ENCODE results near the gene PYROXD2. TPM values are rescaled to one million over a fixed set of nuclear protein-coding genes. Genes with fewer than 3 reads are reported as not detected.

Gene PYROXD2
- polyA plus RNA-seq, 1 donor from 2014 or later = 0.11 TPM

- H3K27ac ChIP-seq (ENCODE audit: low read length) = no peak overlapping the region
These were observed 53.6 kb downstream of the PYROXD2 start for GRCh38 chr10:98361131-98362025.

GRCh38 chr10:98357194-98357822 lies 57.7 kb downstream of the PYROXD2 start:
- Histone ChIP-seq H2AFZ (ENCODE audit: low read depth, low read length) (no peak overlapping the region), H3K9ac (ENCODE audit: low read length) (no peak overlapping the region), H3K4me3 (ENCODE audit: low read length) (no peak overlapping the region), H3K36me3 (ENCODE audit: insufficient read depth, low read length) (no peaks in the 10 kb centered on the region), H3K9me2 (ENCODE audit: insufficient read depth, low read length) (no peaks in the 10 kb centered on the region), H3K27ac (ENCODE audit: low read length) (no peak overlapping the region), H3K9me3 (ENCODE audit: low read length) (no peaks in the 10 kb centered on the region), H3K27me3 (ENCODE audit: insufficient read depth, low read depth, low read length) (no peaks in the 10 kb centered on the region), H3F3A (ENCODE audit: insufficient read depth, low read length, poor library complexity, severe bottlenecking) (no peaks in the 10 kb centered on the region), H4K20me1 (ENCODE audit: insufficient read depth) (no peaks in the 10 kb centered on the region), H3K79me2 (replicated peaks; ENCODE audit: insufficient read depth, low read length) (no peaks in the 10 kb centered on the region), H3K4me2 (ENCODE audit: low read length) (no peak overlapping the region)
- peak; percentile 9 for TF ChIP-seq POLR2AphosphoS5 (IDR thresholded peaks at IDR 0.05)
- no peak for TF ChIP-seq EZH2 (IDR thresholded peaks at IDR 0.05; ENCODE audit: borderline replicate concordance, insufficient read depth, low read length, poor library complexity, severe bottlenecking)
- no peak for TF ChIP-seq REST (IDR thresholded peaks at IDR 0.05; ENCODE audit: borderline replicate concordance)

More at GRCh38 chr10:98361131-98362025, 53.6 kb downstream of the PYROXD2 start:
- Histone ChIP-seq H3K4me2 (ENCODE audit: low read length) (no peak overlapping the region), H3K36me3 (ENCODE audit: insufficient read depth, low read length) (no peaks in the 10 kb centered on the region), H3K79me2 (replicated peaks; ENCODE audit: insufficient read depth, low read length) (no peaks in the 10 kb centered on the region), H3K9me3 (ENCODE audit: low read length) (no peaks in the 10 kb centered on the region), H3F3A (ENCODE audit: insufficient read depth, low read length, poor library complexity, severe bottlenecking) (no peaks in the 10 kb centered on the region), H3K27me3 (ENCODE audit: insufficient read depth, low read depth, low read length) (no peaks in the 10 kb centered on the region), H3K9ac (ENCODE audit: low read length) (no peak overlapping the region), H2AFZ (ENCODE audit: low read depth, low read length) (no peak overlapping the region), H3K9me2 (ENCODE audit: insufficient read depth, low read length) (no peaks in the 10 kb centered on the region), H3K4me3 (ENCODE audit: low read length) (no peak overlapping the region), H4K20me1 (ENCODE audit: insufficient read depth) (no peaks in the 10 kb centered on the region)
- TF ChIP-seq POLR2AphosphoS5 (IDR thresholded peaks at IDR 0.05) (no peak), EZH2 (IDR thresholded peaks at IDR 0.05; ENCODE audit: borderline replicate concordance, insufficient read depth, low read length, poor library complexity, severe bottlenecking) (no peak), CTCF (IDR thresholded peaks at IDR 0.05; ENCODE audit: poor library complexity, severe bottlenecking) (no peak)

- H4K20me1 ChIP-seq (ENCODE audit: insufficient read depth) = no peaks in the 10 kb centered on the region
- H3K9ac ChIP-seq (ENCODE audit: low read length) = no peak overlapping the region
- H3K4me3 ChIP-seq (ENCODE audit: low read length) = no peak overlapping the region
- no peak overlapping the region for H2AFZ ChIP-seq (ENCODE audit: low read depth, low read length)
- no peaks in the 10 kb centered on the region for H3F3A ChIP-seq (ENCODE audit: insufficient read depth, low read length, poor library complexity, severe bottlenecking)
- no peaks in the 10 kb centered on the region for H3K27me3 ChIP-seq (ENCODE audit: insufficient read depth, low read depth, low read length)
- no peaks in the 10 kb centered on the region for H3K79me2 ChIP-seq (replicated peaks; ENCODE audit: insufficient read depth, low read length)
- no peak overlapping the region for H3K4me2 ChIP-seq (ENCODE audit: low read length)
- no peaks in the 10 kb centered on the region for H3K9me2 ChIP-seq (ENCODE audit: insufficient read depth, low read length)
- H3K27ac ChIP-seq (ENCODE audit: low read length) = no peak overlapping the region
- no peaks in the 10 kb centered on the region for H3K36me3 ChIP-seq (ENCODE audit: insufficient read depth, low read length)
- H3K9me3 ChIP-seq (ENCODE audit: low read length) = no peaks in the 10 kb centered on the region
- TF ChIP-seq TAF1 (IDR thresholded peaks at IDR 0.05; ENCODE audit: low read depth) = no peak
- TF ChIP-seq REST (IDR thresholded peaks at IDR 0.05; ENCODE audit: borderline replicate concordance) = no peak
- TF ChIP-seq POLR2AphosphoS5 (IDR thresholded peaks at IDR 0.05) = no peak
- TF ChIP-seq EP300 (conservative IDR thresholded peaks at IDR 0.05; ENCODE audit: poor library complexity, severe bottlenecking) = no peak
- no peak for TF ChIP-seq SMC3 (conservative IDR thresholded peaks at IDR 0.05; ENCODE audit: poor library complexity)
- TF ChIP-seq EZH2 (IDR thresholded peaks at IDR 0.05; ENCODE audit: borderline replicate concordance, insufficient read depth, low read length, poor library complexity, severe bottlenecking) = no peak
- no peak for TF ChIP-seq MXI1 (conservative IDR thresholded peaks at IDR 0.05; ENCODE audit: poor library complexity, severe bottlenecking)
These were observed 60.5 kb downstream of the PYROXD2 start for GRCh38 chr10:98354491-98354890.

Data from neural cell (in vitro differentiated cells).